Type B pancreatic cell (in vitro differentiated cells): ENCODE measurements around the gene GCK. TPM values are rescaled to one million over a fixed set of nuclear protein-coding genes. Genes with fewer than 3 reads are reported as not detected.
"Not testable (repeated sequence)": the region's sequence is repeated elsewhere in the genome, so short reads cannot be mapped to it uniquely, and the experiment has no call there.

ENCODE experiments used
- DNase-seq: peaks from one replicate; pipeline ENCODE4 v3.0.0; 2021; ENCODE audit warnings: mixed read lengths; ENCODE audit not compliant: unreplicated experiment; ENCODE audit errors: extremely low spot score
- H3K27ac Mint-ChIP-seq: 2 replicates; pipeline ENCODE4 v1.8.0; 2021; ENCODE audit warnings: mild to moderate bottlenecking, mixed read lengths
- H3K27me3 Mint-ChIP-seq: 2 replicates; pipeline ENCODE4 v1.8.0; 2021; ENCODE audit warnings: mixed read lengths
- H3K36me3 Mint-ChIP-seq: 2 replicates; pipeline ENCODE4 v1.8.0; 2021; ENCODE audit warnings: mixed read lengths
- H3K4me1 Mint-ChIP-seq: one replicate; pipeline ENCODE4 v1.8.0; 2021; ENCODE audit warnings: mixed read lengths; ENCODE audit not compliant: unreplicated experiment
- H3K4me3 Mint-ChIP-seq: 2 replicates; pipeline ENCODE4 v1.8.0; 2021; ENCODE audit warnings: mild to moderate bottlenecking, mixed read lengths
- H3K9me3 Mint-ChIP-seq: 2 replicates; pipeline ENCODE4 v1.8.0; 2021; ENCODE audit warnings: mixed read lengths
- CTCF ChIP-seq: fragments of 200-600 bp; sonication (generic); conservative IDR thresholded peaks from 2 replicates; pipeline ENCODE4 v1.5.0; 2021; ENCODE audit warnings: antibody characterized with exemption, mild to moderate bottlenecking
- total RNA-seq: library from RNA; stranded (reverse); gene quantifications from 2 replicates; pipeline ENCODE4 v1.2.1, GENCODE V29; 2021; ENCODE audit warnings: low replicate concordance

GCK gene
- total RNA-seq, 1 donor from 2014 or later = 5.6 TPM

GRCh38 chr7:44210107-44210506 lies 20.9 kb upstream of the GCK start:
- Mint-ChIP-seq H3K4me1 (peaks cover 13% of the 10 kb centered on the region), H3K4me3 (no peak overlapping the region), H3K27ac (no peak overlapping the region), H3K36me3 (peaks cover 20% of the 10 kb centered on the region), H3K9me3 (no peaks in the 10 kb centered on the region), H3K27me3 (no peaks in the 10 kb centered on the region)
- DNase-seq = no peak
- TF ChIP-seq CTCF = no peak

- H3K27me3 Mint-ChIP-seq = no peaks in the 10 kb centered on the region
- no peak overlapping the region for H3K27ac Mint-ChIP-seq
- no peak for DNase-seq
- no peak for TF ChIP-seq CTCF
- no peaks in the 10 kb centered on the region for H3K9me3 Mint-ChIP-seq
- peaks cover 14% of the 10 kb centered on the region for H3K36me3 Mint-ChIP-seq
- no peak overlapping the region for H3K4me3 Mint-ChIP-seq
- peaks cover 12% of the 10 kb centered on the region for H3K4me1 Mint-ChIP-seq
Measured at GRCh38 chr7:44208085-44208484, 18.8 kb upstream of the GCK start.

- no peak overlapping the region for H3K27ac Mint-ChIP-seq
- H3K9me3 Mint-ChIP-seq = no peaks in the 10 kb centered on the region
- H3K27me3 Mint-ChIP-seq = no peaks in the 10 kb centered on the region
- no peak overlapping the region for H3K4me3 Mint-ChIP-seq
- H3K36me3 Mint-ChIP-seq = peaks cover 14% of the 10 kb centered on the region
- no peak for DNase-seq
- H3K4me1 Mint-ChIP-seq = peaks cover 22% of the 10 kb centered on the region
- no peak for TF ChIP-seq CTCF
Measured at GRCh38 chr7:44206008-44206407, 16.8 kb upstream of the GCK start.

GRCh38 chr7:44201813-44202212 lies 12.6 kb upstream of the GCK start:
- Mint-ChIP-seq H3K4me1 (peaks cover 22% of the 10 kb centered on the region), H3K4me3 (peak overlapping the region; percentile 93), H3K36me3 (peaks cover 4% of the 10 kb centered on the region), H3K27me3 (peaks cover 6% of the 10 kb centered on the region), H3K9me3 (no peaks in the 10 kb centered on the region), H3K27ac (peak overlapping the region; percentile 81)
- TF ChIP-seq CTCF = no peak
- no peak for DNase-seq

GRCh38 chr7:44200699-44201461 lies 11.6 kb upstream of the GCK start, which contains the start of gene YKT6:
YKT6 (plus strand) TSS chr7:44200978; CDS start chr7:44201136, 158 bp downstream.
- Mint-ChIP-seq H3K27ac (peak within 1 kb of the TSS; percentile 81), H3K36me3 (peaks cover 4% of the 10 kb centered on the region), H3K27me3 (peaks cover 11% of the 10 kb centered on the region), H3K9me3 (no peaks in the 10 kb centered on the region), H3K4me3 (peak within 1 kb of the TSS; percentile 93), H3K4me1 (peaks cover 22% of the 10 kb centered on the region)
- TF ChIP-seq CTCF = peak; percentile 81
- DNase-seq = peak; percentile 92

GRCh38 chr7:44200163-44200562 lies 10.9 kb upstream of the GCK start:
- not testable (repeated sequence) for DNase-seq, H3K9me3 Mint-ChIP-seq, H3K36me3 Mint-ChIP-seq, H3K27ac Mint-ChIP-seq
- H3K27me3 Mint-ChIP-seq = peaks cover 11% of the 10 kb centered on the region
- H3K4me3 Mint-ChIP-seq = peak overlapping the region; percentile 51
- H3K4me1 Mint-ChIP-seq = peaks cover 22% of the 10 kb centered on the region
